Activated CD8-positive, alpha-beta memory T cell treated with anti-CD3 and anti-CD28 coated beads, Interleukin-2, amount 50 U/mL, for 48 hours (primary cell): ENCODE data around the gene ATRN.
"Not testable (repeated sequence)": the region's sequence is repeated elsewhere in the genome, so short reads cannot be mapped to it uniquely, and the experiment has no call there.

Experiments used
- DNase-seq: peaks from one replicate; pipeline ENCODE4 v3.0.0-alpha.2; 2020

ATRN gene

DNA sequence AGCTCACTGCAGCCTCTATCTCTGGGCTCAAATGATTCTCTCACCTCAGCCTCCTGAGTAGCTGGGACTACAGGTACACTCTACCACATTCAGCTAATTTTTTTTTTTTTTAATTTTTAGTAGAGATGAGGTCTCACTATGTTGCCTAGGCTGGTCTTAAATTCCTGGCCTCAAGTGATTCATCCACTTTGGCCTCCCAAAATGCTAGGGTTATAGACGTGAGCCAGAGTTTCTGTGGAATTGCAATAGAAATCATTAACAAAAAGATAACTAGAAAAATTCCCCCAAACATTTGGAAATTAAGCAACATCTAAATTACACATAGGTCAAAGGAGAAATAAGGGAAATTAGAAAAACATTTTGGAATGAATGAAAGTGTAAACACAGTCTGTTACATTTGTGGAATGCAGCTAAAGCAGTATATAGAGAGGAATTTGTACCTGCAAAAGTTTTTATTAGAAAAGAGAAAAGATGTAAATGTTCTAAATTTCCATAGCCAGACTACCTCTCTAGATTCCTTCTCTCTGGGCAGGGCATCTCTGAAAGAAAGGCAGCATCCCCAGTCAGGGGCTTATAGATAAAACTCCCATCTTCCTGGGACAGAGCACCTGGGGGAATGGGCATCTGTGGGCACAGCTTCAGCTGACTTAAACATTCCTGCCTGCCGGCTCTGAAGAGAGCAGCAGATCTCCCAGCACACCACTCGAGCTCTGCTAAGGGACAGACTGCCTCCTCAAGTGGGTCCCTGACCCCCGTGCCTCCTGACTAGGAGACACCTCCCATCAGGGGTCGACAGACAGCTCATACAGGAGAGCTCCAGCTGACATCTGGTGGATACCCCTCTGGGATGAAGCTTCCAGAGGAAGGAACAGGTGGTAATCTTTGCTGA lies 51.3 kb downstream of the ATRN start:
- DNase-seq = no peak

DNA sequence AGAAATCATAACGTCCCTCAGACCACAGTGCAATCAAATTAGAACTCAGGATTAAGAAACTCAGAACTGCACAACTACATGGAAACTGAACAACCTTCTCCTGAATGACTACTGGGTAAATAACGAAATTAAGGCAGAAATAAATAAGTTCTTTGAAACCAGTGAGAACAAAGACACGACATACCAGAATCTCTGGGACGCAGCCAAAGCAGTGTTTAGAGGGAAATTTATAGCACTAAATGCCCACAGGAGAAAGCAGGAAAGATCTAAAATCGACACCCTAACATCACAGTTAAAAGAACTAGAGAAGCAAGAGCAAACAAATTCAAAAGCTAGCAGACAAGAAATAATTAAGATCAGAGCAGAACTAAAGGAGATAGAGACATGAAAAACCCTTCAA lies 53.9 kb downstream of the ATRN start:
- DNase-seq = not testable (repeated sequence)

DNA sequence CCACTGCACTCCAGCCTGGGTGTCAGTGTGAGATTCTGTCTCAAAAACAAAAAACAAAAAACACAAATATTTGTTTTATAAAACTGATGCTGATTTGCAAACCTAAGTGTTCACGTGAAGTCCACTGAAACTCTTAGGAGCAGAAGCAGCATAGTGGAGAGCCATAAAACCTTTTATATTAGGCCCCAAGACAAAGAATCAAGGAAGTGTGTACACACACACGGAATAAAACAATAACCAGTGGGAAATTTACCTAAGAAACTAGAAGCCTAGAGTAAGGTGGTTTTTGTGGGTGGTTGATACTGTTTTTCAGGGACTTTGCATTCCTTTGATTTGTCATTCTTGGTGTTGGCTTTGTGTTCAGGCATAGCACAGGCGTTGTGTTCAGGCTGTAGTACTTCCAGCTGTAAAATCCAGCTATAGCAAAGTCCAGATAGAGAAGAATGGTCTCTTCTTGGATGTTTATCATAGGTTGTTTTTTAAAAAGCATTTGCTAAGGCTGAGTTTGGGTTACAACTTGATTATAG lies 61.3 kb downstream of the ATRN start:
- no peak for DNase-seq

DNA sequence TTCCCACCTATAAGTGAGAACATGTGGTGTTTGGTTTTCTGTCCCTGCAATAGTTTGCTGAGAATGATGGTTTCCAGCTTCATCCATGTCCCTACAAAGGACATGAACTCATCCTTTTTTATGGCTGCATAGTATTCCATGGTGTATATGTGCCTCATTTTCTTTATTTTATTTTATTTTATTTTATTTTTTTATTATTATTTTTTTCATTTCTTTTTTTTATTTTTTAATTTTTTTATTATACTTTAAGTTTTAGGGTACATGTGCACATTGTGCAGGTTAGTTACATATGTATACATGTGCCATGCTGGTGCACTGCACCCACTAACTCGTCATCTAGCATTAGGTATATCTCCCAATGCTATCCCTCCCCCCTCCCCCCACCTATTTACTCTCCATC lies 66.9 kb downstream of the ATRN start:
- not testable (repeated sequence) for DNase-seq

DNA sequence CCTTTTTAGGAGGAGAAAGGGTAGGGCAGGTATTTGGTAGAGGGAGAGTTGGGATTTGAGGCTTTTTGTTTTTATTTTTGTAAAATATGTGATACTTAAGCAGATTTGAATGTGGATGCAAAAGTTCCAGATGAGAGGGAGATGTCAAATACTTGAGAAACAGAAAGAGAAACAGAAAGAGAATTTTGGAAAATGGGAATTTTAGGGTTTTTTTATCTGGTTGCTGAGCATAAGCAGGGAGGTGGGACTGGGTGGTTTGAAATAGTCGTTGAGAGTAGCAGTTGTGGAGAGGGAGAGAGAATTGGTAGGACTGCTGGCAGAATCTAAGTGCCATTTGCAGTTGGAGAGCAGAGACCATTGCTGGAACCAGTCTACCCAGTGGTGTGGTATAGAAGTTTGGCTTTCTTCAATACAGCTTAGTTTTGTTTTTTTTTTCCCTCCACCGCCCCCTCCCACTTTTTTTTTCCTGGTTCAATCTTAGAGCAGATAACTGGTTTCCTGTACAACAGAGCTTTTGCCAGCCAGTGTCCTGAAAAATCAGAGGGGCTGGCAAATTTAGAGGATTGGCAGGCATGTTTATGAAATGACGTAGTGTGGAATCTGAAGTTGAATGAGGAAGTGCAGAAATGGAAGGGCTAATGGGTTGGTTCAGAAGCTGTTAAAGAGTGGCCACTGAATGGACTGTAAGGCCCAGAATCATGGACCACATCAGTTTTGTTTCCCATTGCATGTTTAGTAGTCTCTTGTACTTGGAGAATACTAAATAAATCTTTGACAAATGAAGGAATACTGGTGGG lies 68.7 kb downstream of the ATRN start:
- DNase-seq = no peak

DNA sequence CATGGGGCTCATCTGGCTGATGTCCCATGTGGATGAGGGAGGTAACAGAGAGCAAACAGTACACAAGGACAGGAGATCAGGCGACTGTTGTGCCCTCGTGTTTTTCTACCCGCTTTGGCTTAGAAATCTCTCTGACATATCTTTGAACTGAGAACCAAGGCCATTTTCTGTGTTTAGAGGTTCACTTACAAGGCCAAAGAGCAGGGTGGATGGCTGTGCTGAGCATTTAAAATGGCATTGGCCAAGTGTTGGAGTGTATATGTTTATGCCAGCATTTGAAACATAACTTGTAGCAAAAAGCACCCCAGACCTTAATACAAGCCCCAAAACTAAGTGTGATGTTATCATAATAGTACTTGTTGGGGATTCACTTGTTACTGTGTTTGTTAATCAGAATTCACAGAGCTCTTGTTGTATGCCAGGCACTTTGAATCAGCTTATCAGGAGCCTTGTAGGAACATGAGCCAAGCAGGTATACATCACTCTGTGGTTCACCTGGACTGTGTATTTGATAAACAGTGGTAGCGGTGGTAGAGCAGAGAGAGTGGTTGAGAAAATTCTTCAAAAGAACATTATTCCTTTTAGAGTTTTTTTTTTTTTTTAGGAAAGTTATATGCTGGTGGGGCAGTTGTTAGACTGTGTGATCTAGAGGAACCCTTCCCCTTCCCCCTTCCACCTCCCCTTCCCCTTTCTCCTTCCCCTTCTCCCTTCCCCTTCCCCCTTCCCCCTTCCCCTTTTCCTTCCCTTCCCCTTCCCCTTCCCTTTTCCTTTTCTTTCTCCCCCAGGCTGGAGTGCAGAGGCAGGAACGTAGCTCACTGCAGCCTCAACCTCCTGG lies 71.3 kb downstream of the ATRN start:
- no peak for DNase-seq

DNA sequence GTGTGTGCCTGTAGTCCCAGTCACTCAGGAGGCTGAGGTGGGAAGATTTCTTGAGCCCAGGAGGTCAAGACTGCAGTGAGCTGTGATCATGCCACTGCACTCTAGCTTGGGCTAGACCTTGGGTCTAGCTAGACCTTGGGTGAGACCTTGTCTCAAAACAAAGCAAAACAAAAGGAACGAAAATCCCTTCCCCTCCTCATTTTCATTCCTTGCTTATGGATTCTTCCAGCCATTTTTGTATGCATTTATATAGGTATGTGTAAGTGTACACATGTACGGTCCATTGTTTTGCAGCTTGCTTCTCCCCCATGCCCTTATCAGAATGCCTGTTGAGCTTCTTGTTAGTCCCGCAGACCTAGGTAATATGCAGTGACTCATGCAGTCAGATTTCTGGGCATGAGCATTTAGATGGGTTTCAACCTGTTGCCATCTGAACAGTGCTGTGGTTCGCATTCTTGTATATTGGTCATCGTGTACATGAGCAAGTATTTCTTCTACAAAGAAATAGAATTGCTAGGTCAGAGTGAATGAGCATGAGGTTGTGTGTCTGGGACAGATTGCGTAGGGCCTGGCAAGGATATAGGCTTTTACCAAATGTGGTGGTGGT lies 73.2 kb downstream of the ATRN start:
- DNase-seq = no peak

DNA sequence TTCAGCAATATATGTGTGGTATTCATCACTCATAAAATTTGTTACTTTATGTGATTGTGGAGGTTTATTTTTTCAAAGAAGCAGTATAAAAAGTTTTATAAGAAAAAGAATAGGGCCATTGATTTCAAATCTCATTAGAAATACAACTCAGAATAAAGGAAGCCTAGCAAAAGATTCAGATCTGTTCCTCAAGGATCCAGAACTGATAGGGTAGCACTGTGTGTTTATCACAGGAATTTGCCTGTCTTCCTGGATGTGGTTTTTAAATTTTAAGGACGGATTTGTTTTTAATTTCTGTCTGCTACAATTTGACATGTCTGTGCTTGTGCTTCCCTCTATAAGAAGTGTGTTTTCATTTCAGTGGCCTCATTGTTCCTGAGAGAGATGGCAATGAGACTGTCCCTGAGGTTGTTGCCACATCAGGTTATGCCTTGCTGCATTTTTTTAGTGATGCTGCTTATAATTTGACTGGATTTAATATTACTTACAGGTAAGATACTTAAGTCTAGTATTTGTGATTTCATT lies 74.6 kb downstream of the ATRN start:
- DNase-seq = no peak

DNA sequence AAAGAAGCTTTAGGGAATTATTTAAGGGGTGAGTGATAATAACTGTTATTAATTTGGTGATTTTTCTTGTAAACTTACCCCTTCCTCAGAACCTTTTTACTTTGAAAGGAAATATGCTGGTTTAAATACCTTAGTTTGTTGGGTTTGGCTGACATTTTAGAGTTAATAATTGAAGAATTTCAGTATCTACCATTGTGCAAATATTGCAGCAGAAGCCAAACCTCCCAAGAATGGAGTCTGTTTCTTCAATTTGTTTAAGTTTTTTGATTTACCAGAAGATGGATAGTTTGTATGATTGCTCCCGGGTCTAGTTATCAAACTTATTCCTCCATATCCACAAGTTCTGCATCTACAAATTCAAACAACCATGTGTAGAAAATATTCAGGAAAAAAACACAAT lies 77.1 kb downstream of the ATRN start:
- DNase-seq = no peak

DNA sequence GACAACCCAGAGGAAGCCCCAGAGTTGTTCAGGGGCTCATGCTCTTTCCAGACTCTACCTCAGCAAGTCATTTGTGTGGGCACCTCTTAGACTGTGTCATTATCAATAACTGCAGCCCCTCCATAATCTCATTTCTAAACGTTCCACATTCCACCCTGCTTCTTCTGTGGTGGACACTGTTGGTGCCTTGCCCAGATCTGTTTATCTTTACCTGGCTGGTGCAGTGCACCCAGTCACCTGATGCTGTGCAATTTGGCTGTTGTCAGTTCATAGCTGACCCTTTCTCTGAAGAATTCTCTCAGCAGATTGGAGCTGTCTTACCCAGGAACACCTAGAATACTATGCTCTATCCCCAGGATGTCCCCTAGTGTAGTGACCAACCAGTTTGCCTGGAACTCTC lies 80.0 kb downstream of the ATRN start:
- DNase-seq = no peak

DNA sequence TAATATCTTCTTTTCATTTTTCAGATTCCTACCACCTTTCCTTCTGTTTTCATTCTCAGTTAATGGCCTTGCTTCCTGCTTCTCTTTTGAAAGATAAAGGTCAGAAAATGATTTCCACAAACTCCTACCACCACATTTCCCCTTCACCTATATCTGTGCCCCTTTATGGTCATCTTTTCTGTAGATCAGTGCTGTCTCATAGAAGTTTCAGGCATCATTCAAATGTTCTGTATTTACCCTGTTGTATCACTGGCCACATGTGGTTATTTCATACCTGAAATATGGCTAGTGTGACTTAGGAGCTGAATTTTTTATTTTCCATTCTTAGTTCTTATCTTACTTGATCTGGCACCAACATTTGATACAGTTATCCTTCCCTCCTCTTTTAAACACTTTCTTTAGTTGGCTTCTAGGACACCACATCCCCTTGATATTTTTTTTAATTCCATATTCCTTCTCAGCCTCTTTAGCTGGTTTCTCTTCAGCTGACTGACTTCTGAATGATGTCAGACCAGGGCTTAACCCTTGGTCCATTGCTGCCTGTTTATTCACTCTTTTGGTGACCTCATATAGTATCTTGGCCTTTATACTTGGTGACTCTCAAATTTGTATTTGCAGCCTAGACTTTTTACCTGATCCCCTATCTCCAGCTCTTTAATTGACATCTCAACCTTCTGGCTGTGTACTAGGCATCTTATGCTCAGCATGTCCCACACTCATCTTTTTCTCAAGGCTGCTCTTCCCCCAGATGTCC lies 81.0 kb downstream of the ATRN start:
- no peak for DNase-seq

DNA sequence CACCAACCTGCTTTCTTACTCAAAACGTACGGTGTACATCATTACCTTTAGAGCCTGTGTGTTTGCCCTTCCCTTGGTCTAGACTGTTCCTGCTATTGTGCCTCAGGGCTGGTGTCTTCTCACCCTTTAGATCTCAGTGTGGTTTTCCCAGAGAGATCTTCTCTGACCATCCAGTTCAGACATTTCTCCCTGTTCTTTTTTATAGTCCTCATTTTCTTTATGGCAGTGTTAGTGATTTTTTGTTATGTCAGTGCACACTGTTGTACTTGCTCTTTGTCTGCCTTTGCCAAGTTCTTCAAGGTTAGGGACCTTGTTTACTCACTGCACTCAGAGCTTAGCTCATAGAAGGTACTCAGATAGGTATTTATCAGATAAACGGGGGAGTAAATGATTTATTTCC lies 82.8 kb downstream of the ATRN start:
- DNase-seq = no peak

DNA sequence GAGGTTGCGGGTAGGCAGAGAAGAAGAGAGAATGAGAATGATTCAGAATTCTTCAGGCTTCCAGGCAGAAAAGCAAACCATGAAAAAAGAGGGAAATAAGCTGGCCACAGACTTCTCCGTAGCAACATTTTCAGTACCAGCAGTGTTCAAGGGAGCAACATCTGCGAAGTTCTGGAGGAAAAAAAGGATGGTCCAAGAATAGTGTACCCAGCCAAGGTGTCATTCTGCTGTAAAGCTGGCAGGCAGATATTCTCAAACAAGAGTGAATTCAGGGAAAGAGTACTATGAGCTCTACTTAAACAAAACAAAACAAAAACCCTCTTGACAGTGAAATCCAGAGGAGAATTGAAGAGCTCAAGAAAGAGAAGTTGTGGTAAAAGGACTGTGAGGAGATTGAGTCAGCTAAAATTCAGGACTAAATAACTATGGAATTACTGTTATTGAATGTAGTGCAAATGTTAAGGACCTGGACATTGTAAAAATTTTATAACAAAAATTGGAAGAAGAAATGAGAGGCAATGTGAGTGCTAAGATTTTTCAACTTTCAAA lies 86.5 kb downstream of the ATRN start:
- no peak for DNase-seq

DNA sequence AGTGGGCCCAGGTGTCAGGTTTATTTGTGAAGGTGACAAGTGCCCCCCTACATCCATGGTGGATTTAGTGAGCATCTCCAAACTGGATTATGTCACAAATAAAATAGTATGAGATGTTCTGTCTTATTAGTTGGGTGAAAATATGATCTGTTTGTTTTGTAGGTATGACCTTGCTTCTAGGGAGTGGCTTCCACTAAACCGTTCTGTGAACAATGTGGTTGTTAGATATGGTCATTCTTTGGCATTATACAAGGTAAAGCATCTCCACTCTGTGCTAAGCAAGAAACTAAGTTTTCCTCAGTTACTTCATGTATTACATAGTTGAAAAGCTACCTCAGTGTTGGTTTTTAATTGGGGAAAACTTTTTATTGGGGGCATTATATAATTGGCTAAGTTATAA lies 88.4 kb downstream of the ATRN start:
- no peak for DNase-seq

DNA sequence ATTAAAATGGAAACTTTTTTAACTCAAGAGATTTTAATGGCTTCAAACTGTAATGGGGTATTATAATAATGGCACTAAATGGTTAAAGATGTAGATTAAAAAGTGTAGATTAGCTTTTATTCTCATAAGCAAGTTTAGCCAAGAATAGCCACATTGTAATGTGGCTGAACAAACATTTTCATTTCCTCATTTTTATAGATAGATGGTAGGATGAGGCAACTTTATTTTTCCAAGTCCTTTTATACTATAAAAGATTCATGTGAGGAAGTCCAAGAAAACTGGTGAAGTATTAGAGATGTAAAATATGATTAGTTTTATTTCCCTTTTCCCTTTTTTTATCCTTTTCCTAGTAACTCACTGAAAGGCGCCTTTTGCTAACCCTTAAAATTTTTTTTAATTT lies 88.8 kb downstream of the ATRN start:
- DNase-seq = no peak

DNA sequence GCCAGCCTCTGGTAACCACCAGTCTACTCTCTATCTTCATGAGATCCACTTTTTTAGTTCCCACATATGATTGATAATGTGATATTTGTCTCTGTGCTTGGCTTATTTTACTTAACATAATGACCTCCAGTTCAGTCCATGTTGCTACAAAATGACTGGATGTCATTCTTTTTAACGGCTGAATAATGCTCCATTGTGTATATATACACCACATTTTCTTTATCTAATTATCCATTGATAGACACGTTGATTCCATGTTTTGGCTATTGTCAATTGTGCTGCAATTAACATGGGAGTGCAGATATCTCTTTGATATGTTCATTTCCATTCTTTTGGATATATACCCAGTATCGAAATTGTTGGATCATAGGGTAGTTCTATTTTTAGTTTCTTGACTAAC lies 89.3 kb downstream of the ATRN start:
- DNase-seq = no peak

DNA sequence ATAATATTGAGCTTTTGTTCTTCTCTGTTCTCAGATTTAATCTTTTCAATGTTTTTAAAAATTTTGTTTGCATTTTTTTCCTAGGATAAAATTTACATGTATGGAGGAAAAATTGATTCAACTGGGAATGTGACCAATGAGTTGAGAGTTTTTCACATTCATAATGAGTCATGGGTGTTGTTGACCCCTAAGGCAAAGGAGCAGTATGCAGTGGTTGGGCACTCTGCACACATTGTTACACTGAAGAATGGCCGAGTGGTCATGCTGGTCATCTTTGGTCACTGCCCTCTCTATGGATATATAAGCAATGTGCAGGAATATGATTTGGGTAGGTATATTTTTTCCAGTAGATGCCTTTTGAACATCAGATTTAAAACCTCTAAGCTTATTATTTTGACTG lies 89.8 kb downstream of the ATRN start:
- DNase-seq = no peak

DNA sequence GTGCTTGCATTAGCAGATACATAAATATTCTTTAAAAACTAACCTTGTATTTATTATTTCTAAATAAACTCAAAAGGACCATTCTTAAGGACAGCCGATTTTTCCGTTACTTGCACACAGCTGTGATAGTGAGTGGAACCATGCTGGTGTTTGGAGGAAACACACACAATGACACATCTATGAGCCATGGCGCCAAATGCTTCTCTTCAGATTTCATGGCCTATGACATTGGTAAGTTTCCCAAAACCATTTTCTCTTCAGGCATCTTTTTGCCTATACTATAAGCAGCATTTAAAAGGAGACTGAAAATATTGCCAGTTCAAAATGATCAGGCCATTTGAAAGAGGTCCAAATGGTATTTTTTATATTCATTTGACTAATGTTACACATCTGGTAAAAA lies 92.3 kb downstream of the ATRN start:
- DNase-seq = no peak

DNA sequence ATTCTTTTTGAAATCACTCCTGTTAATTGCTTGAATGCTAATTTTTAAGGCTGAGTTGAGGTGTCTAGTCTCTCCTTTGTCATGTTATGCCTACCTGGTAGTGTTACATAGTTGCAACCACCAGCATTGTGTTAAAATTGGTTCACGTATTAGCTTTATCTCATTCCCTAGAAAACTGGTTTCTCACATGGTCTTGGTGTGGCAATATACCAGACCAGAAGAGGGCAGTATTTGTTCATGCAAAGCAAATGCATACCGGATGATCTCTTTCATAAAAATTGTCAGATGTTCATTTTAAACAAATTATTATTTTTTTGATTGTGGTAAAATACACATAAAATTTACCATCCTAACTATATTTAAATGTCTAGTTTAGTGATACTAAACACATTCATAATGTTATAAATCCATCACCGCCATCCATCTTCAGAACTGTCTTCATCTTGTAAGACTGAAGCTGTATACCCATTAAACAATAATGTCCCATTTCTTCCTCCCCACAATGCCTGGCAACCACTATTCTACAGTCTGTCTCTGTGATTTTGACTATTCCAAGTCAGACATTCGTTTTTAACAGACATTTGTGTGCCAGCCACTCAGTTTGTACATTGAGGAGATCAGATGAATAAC lies 92.8 kb downstream of the ATRN start:
- no peak for DNase-seq

DNA sequence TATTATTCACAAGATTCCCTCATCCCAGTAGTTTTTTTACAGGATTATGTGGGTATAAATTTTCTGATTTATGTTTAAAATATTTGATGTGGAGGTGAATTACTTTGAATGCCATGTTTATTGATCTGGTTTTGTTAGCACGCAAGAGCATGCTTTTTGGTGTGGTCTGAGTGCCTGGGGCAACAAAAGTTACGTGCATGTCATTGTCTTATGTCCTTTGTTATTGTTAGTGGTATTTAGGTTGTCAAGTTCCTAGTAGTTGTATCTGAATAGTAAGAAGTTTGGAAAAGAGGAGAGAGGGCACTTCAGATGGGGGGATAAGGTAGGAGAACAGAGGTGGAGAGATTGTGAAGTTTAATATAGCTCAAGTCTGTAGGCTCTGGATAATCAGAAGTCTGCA lies 95.0 kb downstream of the ATRN start:
- no peak for DNase-seq

DNA sequence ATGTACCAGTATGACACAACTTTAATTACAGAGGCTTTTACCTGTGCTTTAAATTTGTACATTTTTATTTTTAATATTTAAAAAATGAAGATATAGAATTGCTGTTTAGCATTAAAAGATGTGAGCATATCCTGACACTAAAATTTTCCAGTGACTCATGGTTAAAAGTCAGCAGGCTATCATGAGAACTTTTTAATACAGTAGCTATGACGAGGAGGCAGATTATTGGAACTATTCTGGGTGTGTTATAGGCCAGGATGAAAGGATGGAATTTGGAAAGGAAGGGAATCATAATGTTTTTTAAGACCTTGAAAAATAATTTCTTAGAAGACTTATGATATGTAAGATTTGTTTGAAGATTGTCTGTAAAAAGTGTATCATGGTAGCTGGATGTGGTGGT lies 101.3 kb downstream of the ATRN start:
- DNase-seq = no peak
